ENCODE measurements around the gene MAPK8.

- TF ChIP-seq CTCF (IDR thresholded peaks at IDR 0.05): no peak
- no peak for TF ChIP-seq POLR2A (IDR thresholded peaks at IDR 0.05)
Measured at GRCh38 chr10:48369501-48369900, 63.0 kb downstream of the MAPK8 start.
